HepG2 (cell line): Measurements from ENCODE around the gene IGF1. TPM values are rescaled to one million over a fixed set of nuclear protein-coding genes. Genes with fewer than 3 reads are reported as not detected.

ENCODE experiments used
- ATAC-seq: fragments of 200-7000 bp; cut with Tn5 transposase; 3 replicates; pipeline ENCODE4 v1.9.1; 2020; ENCODE audit warnings: mild to moderate bottlenecking, moderate library complexity
- BruUV-seq: library from RNA; stranded (reverse); fragments of 400-500 nt; replicated peaks from 2 replicates; lab custom pipeline; 2021; lab: Mats Ljungman, UMichigan
- CTCF ChIA-PET: fragments of 300-600 bp; formaldehyde crosslinking; extraction: SDS; loops from one replicate; lab custom pipeline; 2021; ENCODE audit warnings: low total read pairs, inconsistent platforms, low intra/inter-chr PET ratio; lab: Yijun Ruan, JAX
- POLR2A ChIA-PET: fragments of 350-600 bp; sonication (Branson Sonifier 250); formaldehyde crosslinking; loops from one replicate; lab custom pipeline; 2020; ENCODE audit warnings: antibody characterized with exemption, inconsistent platforms; lab: Yijun Ruan, JAX
- DNase-seq: peaks from one replicate; pipeline ENCODE4 v3.0.0-alpha.2; 2015; ENCODE audit warnings: low spot score
- FAIRE-seq: peaks from 3 replicates; lab custom pipeline; 2011; peaks lifted over from hg19 to GRCh38; lab: Jason Lieb, UNC
- H2AFZ ChIP-seq: one replicate; pipeline ENCODE4 v1.6.1; 2011; ENCODE audit warnings: low read length, inconsistent platforms
- H3K27ac ChIP-seq: fragments of 300-600 bp; 3 replicates; pipeline ENCODE4 v1.8.0; 2011; ENCODE audit warnings: mixed run types, mild to moderate bottlenecking, mixed read lengths, low read length, inconsistent platforms; ENCODE audit not compliant: insufficient read depth; ENCODE audit errors: extremely low read length
- H3K27me3 ChIP-seq, 2 experiments: fragments of 200-600 bp in 1 of 2; 2 replicates in 1 of 2; 3 replicates in 1 of 2; pipeline versions ENCODE4 v1.6.0 to v1.8.0; 2011; ENCODE audit warnings: low read length in 2 of 2, mild to moderate bottlenecking in 2 of 2, moderate library complexity in 2 of 2, inconsistent platforms in 1 of 2; ENCODE audit not compliant: insufficient read depth in 2 of 2, control insufficient read depth in 1 of 2
- H3K36me3 ChIP-seq, 2 experiments: fragments of 200-600 bp in 1 of 2; replicated peaks in 1 of 2; 2 replicates in 1 of 2; 3 replicates in 1 of 2; pipeline versions ENCODE4 v1.5.1 to v1.8.0; 2011; ENCODE audit warnings: low read length in 2 of 2, inconsistent platforms in 1 of 2; ENCODE audit not compliant: insufficient read depth in 2 of 2, control insufficient read depth in 1 of 2
- H3K4me1 ChIP-seq: 2 replicates; pipeline ENCODE4 v1.5.1; 2012; ENCODE audit warnings: low read length, inconsistent platforms; ENCODE audit not compliant: insufficient read depth
- H3K4me2 ChIP-seq: 2 replicates; pipeline ENCODE4 v1.6.0; 2011; ENCODE audit warnings: low read depth, low read length, inconsistent platforms
- H3K4me3 ChIP-seq, 3 experiments: fragments of 200-600 bp in 1 of 3; sonication (generic), shearing (Covaris generic) in 1 of 3; replicated peaks in 1 of 3; 2 replicates each; pipeline ENCODE4 v1.5.1; 2011 to 2016; ENCODE audit warnings: low read length in 3 of 3, inconsistent platforms in 2 of 3, low read depth in 2 of 3, mild to moderate bottlenecking in 2 of 3, control low read depth in 1 of 3, mixed read lengths in 1 of 3; ENCODE audit not compliant: insufficient read depth in 1 of 3
- H3K79me2 ChIP-seq: one replicate; pipeline ENCODE4 v1.6.1; 2011; ENCODE audit warnings: low read length, inconsistent platforms; ENCODE audit not compliant: insufficient read depth
- H3K9ac ChIP-seq: 2 replicates; pipeline ENCODE4 v1.6.0; 2011; ENCODE audit warnings: mild to moderate bottlenecking, low read depth, low read length, inconsistent platforms; ENCODE audit not compliant: insufficient read depth
- H3K9me3 ChIP-seq: 2 replicates; pipeline ENCODE4 v1.5.1; 2012; ENCODE audit warnings: mild to moderate bottlenecking, low read length
- H4K20me1 ChIP-seq: 2 replicates; pipeline ENCODE4 v1.6.0; 2011; ENCODE audit warnings: inconsistent platforms, mild to moderate bottlenecking, low read length, moderate library complexity; ENCODE audit not compliant: insufficient read depth
- EP300 ChIP-seq, 3 experiments: sonication (generic) in 1 of 3; formaldehyde crosslinking in 1 of 3; IDR thresholded peaks; 2 replicates each; pipeline versions ENCODE4 v1.5.1 to v1.6.1; 2011 to 2020; ENCODE audit warnings: low read depth in 2 of 3, low read length in 2 of 3, borderline replicate concordance in 1 of 3, improper control_type of control experiment in 1 of 3, mild to moderate bottlenecking in 1 of 3, missing genetic modification reagents in 1 of 3, moderate library complexity in 1 of 3
- HIVEP1 ChIP-seq: sonication (generic); formaldehyde crosslinking; IDR thresholded peaks from 2 replicates; pipeline ENCODE4 v1.4.0; 2020; ENCODE audit warnings: mild to moderate bottlenecking, missing genetic modification reagents
- KDM3A ChIP-seq: IDR thresholded peaks from 2 replicates; pipeline ENCODE4 v1.6.1; 2018; ENCODE audit warnings: low read depth, missing compliant biosample characterization
- MEF2D ChIP-seq: sonication (generic); formaldehyde crosslinking; IDR thresholded peaks from 2 replicates; pipeline ENCODE4 v1.5.1; 2020; ENCODE audit warnings: mild to moderate bottlenecking, missing genetic modification reagents
- MTA1 ChIP-seq: sonication (generic); formaldehyde crosslinking; IDR thresholded peaks from 2 replicates; pipeline ENCODE4 v1.4.0; 2020; ENCODE audit warnings: missing genetic modification reagents, mild to moderate bottlenecking, borderline replicate concordance
- SRF ChIP-seq: IDR thresholded peaks from 2 replicates; pipeline ENCODE4 v1.6.1; 2011; ENCODE audit warnings: mild to moderate bottlenecking, low read depth, low read length, moderate library complexity
- TBP ChIP-seq: sonication (generic); formaldehyde crosslinking; IDR thresholded peaks from 2 replicates; pipeline ENCODE4 v1.5.0; 2020; ENCODE audit warnings: missing genetic modification reagents
- TMF1 ChIP-seq: sonication (generic); formaldehyde crosslinking; IDR thresholded peaks from 2 replicates; pipeline ENCODE4 v1.8.1; 2022; ENCODE audit warnings: low read depth, missing genetic modification reagents
- WIZ ChIP-seq: sonication (generic); formaldehyde crosslinking; IDR thresholded peaks from 2 replicates; pipeline ENCODE4 v1.5.1; 2020; ENCODE audit warnings: mild to moderate bottlenecking, missing genetic modification reagents
- YEATS4 ChIP-seq: sonication (generic); formaldehyde crosslinking; IDR thresholded peaks from 2 replicates; pipeline ENCODE4 v1.4.0; 2020; ENCODE audit warnings: missing genetic modification reagents, borderline replicate concordance
- ZBTB46 ChIP-seq: sonication (generic); formaldehyde crosslinking; IDR thresholded peaks from 2 replicates; pipeline ENCODE4 v1.4.0; 2020; ENCODE audit warnings: mild to moderate bottlenecking, missing genetic modification reagents, borderline replicate concordance
- ZFP1 ChIP-seq: IDR thresholded peaks from 2 replicates; pipeline ENCODE4 v1.6.1; 2016
- ZNF607 ChIP-seq: sonication (generic); formaldehyde crosslinking; IDR thresholded peaks from 2 replicates; pipeline ENCODE4 v1.5.1; 2020; ENCODE audit warnings: missing genetic modification reagents, mild to moderate bottlenecking, borderline replicate concordance
- ZNF619 ChIP-seq: sonication (generic); formaldehyde crosslinking; IDR thresholded peaks from 2 replicates; pipeline ENCODE4 v1.4.0; 2020; ENCODE audit warnings: mild to moderate bottlenecking, missing genetic modification reagents
- ZNF737 ChIP-seq: sonication (generic); formaldehyde crosslinking; IDR thresholded peaks from 2 replicates; pipeline ENCODE4 v1.5.0; 2020; ENCODE audit warnings: missing genetic modification reagents, mild to moderate bottlenecking, borderline replicate concordance
- ZNF891 ChIP-seq: sonication (generic); formaldehyde crosslinking; IDR thresholded peaks from 2 replicates; pipeline ENCODE4 v1.5.0; 2020; ENCODE audit warnings: mild to moderate bottlenecking, missing genetic modification reagents
- ZSCAN20 ChIP-seq: sonication (generic); formaldehyde crosslinking; IDR thresholded peaks from 2 replicates; pipeline ENCODE4 v1.4.0; 2020; ENCODE audit warnings: missing genetic modification reagents, mild to moderate bottlenecking, borderline replicate concordance
- WGBS: methylation state at CpG from one replicate; pipeline ENCODE4 v1.1.6; 2017; ENCODE audit warnings: low lambda C conversion rate; 5-methylcytosine and 5-hydroxymethylcytosine counted together
- in situ Hi-C: cut with HindIII; loops from 2 replicates; pipeline ENCODE4 v1.10.0; 2017; ENCODE audit warnings: low pct_unique_long_range_greater_than_20kb; ENCODE audit not compliant: extremely low pct_ligation_motif_present
- intact Hi-C: fragments of 100-400 bp; cut with micrococcal nuclease; formaldehyde crosslinking; loops from one replicate; pipeline ENCODE4 v1.10.0; 2022; ENCODE audit not compliant: unreplicated experiment
- polyA plus RNA-seq, 8 experiments: library from polyadenylated mRNA; depleted of rRNA in 3 of 8; stranded (reverse) in 7 of 8; unstranded in 1 of 8; fragments of >200 nt; fragmentation: Illumina TruSeq in 4 of 8; extraction: Trizol in 4 of 8; gene quantifications; 2 replicates each; pipeline versions ENCODE4 v1.2.1 to v1.2.3, GENCODE V29; 2011 to 2016; ENCODE audit warnings: low read depth in 4 of 8, missing spikeins in 1 of 8, mixed read lengths in 1 of 8; ENCODE audit not compliant: insufficient read depth in 1 of 8
- total RNA-seq, 5 experiments: library from RNA; depleted of rRNA; stranded (reverse); fragments of >200 nt; fragmentation: Illumina TruSeq; extraction: Trizol; gene quantifications; 2 replicates each; pipeline ENCODE4 v1.2.3, GENCODE V29; 2016; ENCODE audit warnings: low read depth in 1 of 5
- TF ChIP-seq, protein P1 (sequence below): sonication (generic); formaldehyde crosslinking; IDR thresholded peaks from 2 replicates; pipeline ENCODE4 v1.8.0; 2022; ENCODE audit warnings: missing genetic modification reagents, mild to moderate bottlenecking, moderate library complexity, borderline replicate concordance
- TF ChIP-seq, protein P2 (sequence below): sonication (generic); formaldehyde crosslinking; IDR thresholded peaks from 2 replicates; pipeline ENCODE4 v1.4.0; 2020; ENCODE audit warnings: mild to moderate bottlenecking, missing genetic modification reagents

The IGF1 gene
- total and polyA plus RNA-seq, 2 of the 13 experiments (the other 11 are each of a cell fraction or from before 2014, with no cell fraction given) = not detected

DNA sequence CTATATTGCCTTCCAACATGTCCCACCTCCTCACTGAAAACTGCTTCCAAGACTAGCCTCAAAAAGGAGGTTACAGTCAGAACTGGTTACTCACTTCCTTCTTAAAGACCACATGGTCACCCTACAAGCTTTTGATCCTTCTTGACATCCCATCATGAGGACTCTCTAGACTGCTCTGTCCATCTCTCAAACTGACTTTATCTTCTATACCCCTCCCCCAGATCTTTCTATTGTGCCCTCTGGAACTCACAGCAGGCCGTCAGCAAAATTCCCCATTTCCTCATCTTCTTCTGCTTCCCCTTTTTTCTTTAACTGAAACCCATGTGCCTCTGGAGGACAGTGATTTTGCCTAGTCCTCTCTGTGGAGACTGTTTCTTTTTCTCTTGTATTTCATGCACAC, 18.1 kb upstream of the IGF1 start (continued):
- TF ChIP-seq TBP (CRISPR knock-in tag) = no peak

DNA sequence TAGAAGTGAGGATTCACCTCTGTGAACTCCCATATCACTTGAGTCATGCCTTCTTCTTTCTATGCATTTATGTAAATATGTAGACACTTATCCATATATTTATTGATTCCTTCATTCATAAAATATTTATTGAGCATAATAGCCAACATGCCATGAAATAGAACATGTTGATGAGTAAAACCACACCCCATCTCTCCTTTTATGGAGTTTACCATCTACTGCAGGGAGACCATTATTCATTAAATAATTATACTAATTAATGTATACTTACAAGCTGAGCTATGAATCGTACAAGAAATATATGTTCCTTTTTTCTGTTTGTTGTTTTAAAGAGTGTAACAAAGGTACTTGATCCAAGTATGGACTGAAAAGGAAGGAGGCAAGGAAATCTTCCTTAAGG, 17.4 kb upstream of the IGF1 start:
- no peak overlapping the region for H3K4me2 ChIP-seq
- no peak overlapping the region for H3K9ac ChIP-seq
- no TSS peak for BruUV-seq
- H4K20me1 ChIP-seq = no peaks in the 10 kb centered on the region
- no peaks in the 10 kb centered on the region for H3K36me3 ChIP-seq
- intact Hi-C loops (no loop called here), in situ Hi-C loops (loop anchor here (25.0 kb wide), 1 partner anchor 185 kb away; no protein-coding TSS in a partner anchor)
- WGBS = 0% methylated on average over 1 of the region's 1 CpG
- no peaks in the 10 kb centered on the region for H3K79me2 ChIP-seq
- no peaks in the 10 kb centered on the region for H3K4me1 ChIP-seq
- no peak for DNase-seq
- no peaks in the 10 kb centered on the region for H3K9me3 ChIP-seq
- ChIA-PET CTCF (no interaction called here), POLR2A (no interaction called here)
- H3K27ac ChIP-seq = no peak overlapping the region
- ATAC-seq = no peak
- FAIRE-seq = no peak
- H2AFZ ChIP-seq = no peak overlapping the region
- no peaks in the 10 kb centered on the region for H3K27me3 ChIP-seq
- no peak overlapping the region for H3K4me3 ChIP-seq
- TF ChIP-seq, protein P1, sequence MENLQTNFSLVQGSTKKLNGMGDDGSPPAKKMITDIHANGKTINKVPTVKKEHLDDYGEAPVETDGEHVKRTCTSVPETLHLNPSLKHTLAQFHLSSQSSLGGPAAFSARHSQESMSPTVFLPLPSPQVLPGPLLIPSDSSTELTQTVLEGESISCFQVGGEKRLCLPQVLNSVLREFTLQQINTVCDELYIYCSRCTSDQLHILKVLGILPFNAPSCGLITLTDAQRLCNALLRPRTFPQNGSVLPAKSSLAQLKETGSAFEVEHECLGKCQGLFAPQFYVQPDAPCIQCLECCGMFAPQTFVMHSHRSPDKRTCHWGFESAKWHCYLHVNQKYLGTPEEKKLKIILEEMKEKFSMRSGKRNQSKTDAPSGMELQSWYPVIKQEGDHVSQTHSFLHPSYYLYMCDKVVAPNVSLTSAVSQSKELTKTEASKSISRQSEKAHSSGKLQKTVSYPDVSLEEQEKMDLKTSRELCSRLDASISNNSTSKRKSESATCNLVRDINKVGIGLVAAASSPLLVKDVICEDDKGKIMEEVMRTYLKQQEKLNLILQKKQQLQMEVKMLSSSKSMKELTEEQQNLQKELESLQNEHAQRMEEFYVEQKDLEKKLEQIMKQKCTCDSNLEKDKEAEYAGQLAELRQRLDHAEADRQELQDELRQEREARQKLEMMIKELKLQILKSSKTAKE (CRISPR knock-in tag) = no peak
- TF ChIP-seq WIZ (CRISPR knock-in tag) (no peak), ZBTB46 (CRISPR knock-in tag) (no peak), ZNF891 (CRISPR knock-in tag) (no peak), YEATS4 (CRISPR knock-in tag) (no peak), ZNF619 (CRISPR knock-in tag) (no peak), ZNF737 (CRISPR knock-in tag) (no peak), EP300 (IDR thresholded peaks at IDR 0.05; ENCODE audit: low read depth in 2 of 2, low read length in 2 of 2) (no peak), EP300 (CRISPR knock-in tag; IDR thresholded peaks at IDR 0.05; ENCODE audit: borderline replicate concordance) (no peak), TMF1 (CRISPR knock-in tag) (no peak), KDM3A (CRISPR knock-in tag) (no peak), MTA1 (CRISPR knock-in tag) (no peak), ZNF607 (CRISPR knock-in tag) (no peak), ZSCAN20 (no peak), HIVEP1 (CRISPR knock-in tag) (no peak), MEF2D (no peak), ZFP1 (CRISPR knock-in tag) (no peak), SRF (no peak)
- TF ChIP-seq, protein P2, sequence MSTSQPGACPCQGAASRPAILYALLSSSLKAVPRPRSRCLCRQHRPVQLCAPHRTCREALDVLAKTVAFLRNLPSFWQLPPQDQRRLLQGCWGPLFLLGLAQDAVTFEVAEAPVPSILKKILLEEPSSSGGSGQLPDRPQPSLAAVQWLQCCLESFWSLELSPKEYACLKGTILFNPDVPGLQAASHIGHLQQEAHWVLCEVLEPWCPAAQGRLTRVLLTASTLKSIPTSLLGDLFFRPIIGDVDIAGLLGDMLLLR (CRISPR knock-in tag) = no peak
